Fibroblast of the conjunctiva (primary cell): Measurements from ENCODE around the gene TIGD7.
"Not testable (repeated sequence)": the region's sequence is repeated elsewhere in the genome, so short reads cannot be mapped to it uniquely, and the experiment has no call there.

Experiments
- DNase-seq: peaks from one replicate; pipeline ENCODE4 v3.0.0-alpha.2; 2010; ENCODE audit warnings: low read depth

Gene TIGD7

DNA sequence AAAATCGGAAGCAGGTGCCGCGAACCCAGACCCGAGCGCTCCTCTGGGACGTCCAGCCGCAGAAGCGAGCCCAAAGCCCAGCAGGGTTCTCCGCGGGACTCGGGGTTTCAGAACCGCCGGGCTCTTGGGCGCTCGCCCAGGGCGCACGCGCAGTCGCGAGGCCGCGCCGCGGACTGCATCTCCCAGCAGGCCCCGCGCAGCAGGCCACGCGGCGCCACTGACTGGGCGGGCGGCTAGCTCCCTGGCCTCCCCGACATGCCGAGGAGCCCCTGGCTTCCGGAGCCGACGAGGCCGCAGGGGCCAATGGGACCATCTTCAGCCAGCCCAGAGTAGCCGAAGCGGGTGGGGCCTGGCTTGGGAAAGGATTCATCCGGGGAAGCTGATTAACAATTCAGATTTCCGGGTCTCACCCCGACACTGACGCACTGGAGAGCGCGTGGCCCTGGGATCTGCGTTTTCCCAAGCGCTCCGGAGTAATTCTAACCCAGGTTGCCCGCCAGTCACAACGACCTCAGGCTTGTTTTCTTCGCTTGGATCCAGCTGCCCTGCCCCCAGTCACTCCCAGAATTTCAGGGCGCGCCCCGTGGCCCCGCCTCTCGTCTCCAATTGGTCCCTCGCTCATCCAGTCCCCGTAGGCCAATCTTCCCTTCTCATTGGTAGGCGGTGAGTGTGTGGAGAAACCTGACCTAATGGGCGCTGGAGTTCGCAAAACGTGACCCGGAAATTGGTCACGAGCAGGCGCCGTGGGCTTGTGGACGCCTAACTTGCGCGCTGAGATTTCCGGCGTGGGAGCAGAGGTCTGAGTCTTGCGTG lies 22.3 kb downstream of the TIGD7 start, which contains the start of gene ZNF263:
Gene ZNF263 (plus strand): TSS at position 762 of the 813 bp plus-strand sequence. CDS start 328 bp downstream, outside the sequence.
- DNase-seq: peak; percentile 97

- no peak for DNase-seq
These were observed 23.0 kb downstream of the TIGD7 start for GRCh38 chr16:3282103-3282729.

GRCh38 chr16:3281222-3281820 lies 23.9 kb downstream of the TIGD7 start:
- no peak for DNase-seq

- DNase-seq: no peak
These were observed 28.6 kb downstream of the TIGD7 start for GRCh38 chr16:3276679-3277078.

DNA sequence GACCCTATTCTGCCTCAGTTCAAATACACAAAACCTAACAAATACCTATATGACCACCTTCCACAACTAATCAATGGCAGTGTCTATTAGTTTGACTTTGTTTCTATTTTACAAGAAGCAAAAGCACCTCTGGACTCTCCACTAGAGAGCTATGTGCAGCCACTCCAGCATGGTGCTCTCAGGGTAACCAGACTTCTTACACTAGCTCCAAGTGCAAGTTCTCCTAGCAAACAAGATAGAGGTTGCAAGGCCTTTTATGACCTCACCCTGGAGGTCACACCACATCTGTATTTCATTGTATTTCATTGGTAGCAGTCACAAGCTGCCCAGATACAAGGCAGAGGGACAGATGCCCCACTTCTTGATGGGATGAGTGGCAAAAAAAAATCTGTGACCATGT lies 30.3 kb downstream of the TIGD7 start:
- no peak for DNase-seq

GRCh38 chr16:3274490-3274889 lies 30.7 kb downstream of the TIGD7 start:
- DNase-seq: no peak

- not testable (repeated sequence) for DNase-seq
These were observed 33.9 kb downstream of the TIGD7 start for GRCh38 chr16:3271281-3271680.

- DNase-seq: not testable (repeated sequence)
These were observed 34.5 kb downstream of the TIGD7 start for GRCh38 chr16:3270718-3271117.

GRCh38 chr16:3268294-3268693 lies 36.9 kb downstream of the TIGD7 start:
- no peak for DNase-seq

GRCh38 chr16:3266873-3267537 lies 38.2 kb downstream of the TIGD7 start:
- DNase-seq: peak; percentile 16

DNA sequence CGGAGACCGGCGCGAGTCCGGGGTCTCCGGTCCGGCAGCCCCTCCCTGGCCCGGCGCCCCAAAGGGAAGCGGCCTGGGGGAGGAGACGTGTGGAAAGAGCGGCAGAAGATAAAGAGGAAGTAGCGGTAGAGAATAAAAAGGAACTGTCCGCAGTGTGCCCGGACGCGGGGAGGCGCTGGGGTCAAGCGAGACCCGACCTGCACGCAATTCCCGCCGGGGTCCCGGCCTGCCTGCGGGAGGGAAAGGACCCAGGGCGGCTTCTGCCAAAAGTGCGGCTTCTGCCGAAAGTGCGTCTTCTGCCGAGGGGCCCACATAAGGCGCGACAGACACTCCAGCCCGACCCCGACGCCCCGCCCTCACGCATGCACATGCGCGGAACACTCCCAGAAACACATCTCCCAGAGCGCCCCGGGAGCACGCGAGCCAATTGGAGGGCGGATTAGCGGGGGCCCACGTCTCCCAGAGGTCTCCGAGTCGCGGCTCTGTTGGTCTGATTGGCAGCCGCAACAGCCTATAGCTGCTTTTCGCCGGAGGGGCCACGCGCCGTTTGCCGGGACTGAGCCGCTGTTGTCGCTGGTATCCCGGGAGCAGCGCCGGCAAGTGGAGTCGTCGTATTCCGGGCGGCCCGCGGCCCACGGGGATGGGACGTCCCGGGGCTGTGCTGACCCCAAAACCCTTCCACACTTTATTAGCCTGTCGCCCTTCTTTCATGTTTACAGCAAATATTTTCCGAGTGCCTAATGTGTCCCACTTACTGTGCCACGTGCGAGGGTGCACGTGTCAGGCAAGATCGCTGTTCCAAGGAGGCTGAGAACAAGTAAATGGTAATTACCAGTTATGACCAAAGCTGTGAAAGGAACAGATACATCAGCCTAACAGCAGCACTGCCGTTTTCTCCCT lies 40.8 kb downstream of the TIGD7 start:
- peak; percentile 93 for DNase-seq

- no peak for DNase-seq
These were observed 42.7 kb downstream of the TIGD7 start for GRCh38 chr16:3262517-3262916.

GRCh38 chr16:3259836-3260235 lies 45.4 kb downstream of the TIGD7 start:
- DNase-seq: no peak

- DNase-seq: no peak
These were observed 48.3 kb downstream of the TIGD7 start for GRCh38 chr16:3256866-3257465.

GRCh38 chr16:3256146-3256865 lies 48.9 kb downstream of the TIGD7 start, which contains the start of gene MEFV:
Gene MEFV (minus strand): TSS chr16:3256633. CDS start chr16:3256587, 46 bp downstream.
- DNase-seq: no peak

GRCh38 chr16:3254309-3254708 lies 50.9 kb downstream of the TIGD7 start:
- DNase-seq: no peak

DNA sequence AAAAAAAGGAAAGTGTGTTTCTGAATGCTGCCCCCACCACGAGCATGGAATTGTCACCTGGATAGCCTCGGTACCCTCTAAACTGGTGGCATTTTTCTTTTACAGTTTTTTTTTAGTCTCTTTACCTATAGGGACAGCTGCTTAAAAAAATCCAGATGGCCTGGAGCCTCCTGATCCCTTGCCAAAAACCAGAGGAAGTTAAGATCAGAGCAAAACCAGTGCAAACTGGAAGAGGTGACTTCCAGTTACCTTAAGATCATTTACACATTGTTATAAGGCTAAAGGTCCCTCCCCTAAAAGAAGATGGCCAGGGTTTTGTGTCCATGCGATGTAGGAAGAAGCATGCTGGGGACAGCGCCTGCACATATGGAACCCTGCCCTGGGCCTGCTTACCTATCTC lies 52.3 kb downstream of the TIGD7 start:
- no peak for DNase-seq

DNA sequence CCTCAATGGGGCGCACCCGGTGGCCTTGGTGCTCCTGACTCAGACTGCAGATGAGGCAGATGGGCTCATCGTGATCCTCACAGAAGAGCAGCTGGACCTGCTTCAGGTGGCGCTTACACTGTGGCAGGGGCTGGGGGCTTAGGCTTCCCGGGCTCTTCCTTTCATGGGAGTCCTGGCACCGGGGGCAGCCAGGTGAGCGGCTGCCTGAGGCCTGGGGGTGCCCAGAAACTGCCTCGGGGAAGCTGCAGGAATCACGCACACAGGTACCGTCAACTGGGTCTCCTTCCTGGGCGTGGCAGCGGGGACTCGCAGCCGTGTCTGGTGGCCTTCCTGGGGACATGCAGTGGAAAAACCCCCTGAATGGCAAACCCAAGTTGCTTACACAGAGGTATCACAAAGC lies 55.8 kb downstream of the TIGD7 start:
- no peak for DNase-seq

GRCh38 chr16:3249020-3249419 lies 56.2 kb downstream of the TIGD7 start:
- no peak for DNase-seq
